Measurements from ENCODE around the gene KCNIP3.

Gene KCNIP3

GRCh38 chr2:95301186-95301585 is 4.0 kb downstream of the KCNIP3 start:
- Histone ChIP-seq H3K4me1 (ENCODE audit: control insufficient read depth, insufficient read depth, low read length) (no peaks in the 10 kb centered on the region), H3K36me3 (ENCODE audit: control insufficient read depth in 2 of 2, insufficient read depth in 1 of 2, low read length in 2 of 2) (no peaks in the 10 kb centered on the region), H3K27ac (ENCODE audit: extremely low read depth, low read depth, low read length) (no peak overlapping the region), H3K9me3 (ENCODE audit: control insufficient read depth, insufficient read depth, low read depth, low read length) (no peaks in the 10 kb centered on the region), H3K4me3 (ENCODE audit: low read depth, low read length) (no peak overlapping the region)
- TF ChIP-seq ZNF777 (tag by site-specific recombination; IDR thresholded peaks at IDR 0.05; ENCODE audit: borderline replicate concordance): no peak
- TF ChIP-seq ZBTB11 (tag by site-specific recombination; conservative IDR thresholded peaks at IDR 0.05; ENCODE audit: low read depth): no peak
- TF ChIP-seq ZBTB10 (tag by site-specific recombination; IDR thresholded peaks at IDR 0.05): no peak
- no peak for TF ChIP-seq ZNF157 (tag by site-specific recombination; IDR thresholded peaks at IDR 0.05)
- no peak for TF ChIP-seq ZNF701 (tag by site-specific recombination; IDR thresholded peaks at IDR 0.05)
- no peak for TF ChIP-seq ZNF155 (tag by site-specific recombination; IDR thresholded peaks at IDR 0.05)
- no peak for TF ChIP-seq ZNF449 (tag by site-specific recombination; IDR thresholded peaks at IDR 0.05)
- no peak for TF ChIP-seq ZNF37A (tag by site-specific recombination; IDR thresholded peaks at IDR 0.05)
- no peak for TF ChIP-seq ZNF600 (tag by site-specific recombination; IDR thresholded peaks at IDR 0.05)
- TF ChIP-seq HOXA7 (CRISPR knock-in tag; IDR thresholded peaks at IDR 0.05; ENCODE audit: borderline replicate concordance): no peak
- TF ChIP-seq ZNF24 (tag by site-specific recombination; IDR thresholded peaks at IDR 0.05): no peak
- CTCF ChIA-PET: interaction anchor here (0.9 kb wide), 1 partner anchor 9 kb away, joined by 3 read pairs; no protein-coding TSS in a partner anchor
- POLR2A ChIA-PET: no interaction called here

- no peak overlapping the region for H3K27ac ChIP-seq (ENCODE audit: extremely low read depth, low read depth, low read length)
- no peak overlapping the region for H3K4me3 ChIP-seq (ENCODE audit: low read depth, low read length)
- no peaks in the 10 kb centered on the region for H3K9me3 ChIP-seq (ENCODE audit: control insufficient read depth, insufficient read depth, low read depth, low read length)
- no peaks in the 10 kb centered on the region for H3K4me1 ChIP-seq (ENCODE audit: control insufficient read depth, insufficient read depth, low read length)
- CTCF ChIA-PET: interaction anchor here (0.9 kb wide), 1 partner anchor 10 kb away, joined by 3 read pairs; no protein-coding TSS in a partner anchor
- no peaks in the 10 kb centered on the region for H3K36me3 ChIP-seq (ENCODE audit: control insufficient read depth in 2 of 2, insufficient read depth in 1 of 2, low read length in 2 of 2)
- POLR2A ChIA-PET: no interaction called here
- TF ChIP-seq ZNF488 (tag by site-specific recombination; IDR thresholded peaks at IDR 0.05) (no peak), PBX3 (CRISPR knock-in tag; IDR thresholded peaks at IDR 0.05) (no peak), ZNF324 (tag by site-specific recombination; IDR thresholded peaks at IDR 0.05) (no peak), ZNF426 (tag by site-specific recombination; IDR thresholded peaks at IDR 0.05) (no peak), RBAK (tag by site-specific recombination; IDR thresholded peaks at IDR 0.05) (no peak), ZNF404 (tag by site-specific recombination; IDR thresholded peaks at IDR 0.05) (no peak), ZNF791 (tag by site-specific recombination; IDR thresholded peaks at IDR 0.05) (no peak), ZNF777 (tag by site-specific recombination; IDR thresholded peaks at IDR 0.05; ENCODE audit: borderline replicate concordance) (no peak), ZNF18 (tag by site-specific recombination; IDR thresholded peaks at IDR 0.05) (no peak)
These were observed 4.9 kb downstream of the KCNIP3 start for GRCh38 chr2:95301876-95302641.
